Right atrium auricular region (tissue), 2 donors: ENCODE measurements around the gene FGFRL1. TPM values are rescaled to one million over a fixed set of nuclear protein-coding genes. Genes with fewer than 3 reads are reported as not detected.
"Not testable (repeated sequence)": the region's sequence is repeated elsewhere in the genome, so short reads cannot be mapped to it uniquely, and the experiment has no call there.

Experiments
- DNase-seq: peaks from one replicate; pipeline ENCODE4 v3.0.0-alpha.2; 2019; ENCODE audit warnings: low spot score
- H3K27ac ChIP-seq, 2 donors: fragments of 200-600 bp; sonication (generic); 1 replicate in 1 of 2; 2 replicates in 1 of 2; pipeline ENCODE4 v1.5.1; 2016 to 2019
- H3K27me3 ChIP-seq, 2 donors: fragments of 200-600 bp; sonication (generic); one replicate each; pipeline versions ENCODE4 v1.5.1 to v1.6.0; 2017 to 2019
- H3K36me3 ChIP-seq: fragments of 200-600 bp; sonication (generic); one replicate; pipeline ENCODE4 v1.5.1; 2016
- H3K4me1 ChIP-seq, 2 donors: fragments of 200-600 bp; sonication (generic); one replicate each; pipeline versions ENCODE4 v1.5.1 to v1.6.0; 2017 to 2019
- H3K4me3 ChIP-seq, 2 donors: fragments of 200-600 bp; sonication (generic); 1 replicate in 1 of 2; 2 replicates in 1 of 2; pipeline ENCODE4 v1.5.1; 2017 to 2019; ENCODE audit warnings: mild to moderate bottlenecking in 1 of 2, moderate library complexity in 1 of 2
- H3K9me3 ChIP-seq, 2 donors: fragments of 200-600 bp; sonication (generic); one replicate each; pipeline ENCODE4 v1.5.1; 2019
- CTCF ChIP-seq, 2 donors: fragments of 200-600 bp; sonication (generic); IDR thresholded peaks; one replicate each; pipeline ENCODE4 v1.5.1; 2019; ENCODE audit warnings: antibody characterized with exemption in 2 of 2
- total RNA-seq, 2 donors: library from RNA; depleted of rRNA; stranded (reverse); fragments of >200 nt; gene quantifications; one replicate each; pipeline ENCODE4 v1.1.0, GENCODE V29; 2016

The FGFRL1 gene
- total RNA-seq, 2 donors from 2014 or later, result 30.3 to 47.1 TPM

GRCh38 chr4:996997-997374, 14.4 kb upstream of the FGFRL1 start:
- no peak for TF ChIP-seq CTCF (IDR thresholded peaks at IDR 0.05)
- Histone ChIP-seq H3K9me3 (no peaks in the 10 kb centered on the region), H3K36me3 (no peaks in the 10 kb centered on the region), H3K27ac (no peak overlapping the region), H3K27me3 (peaks cover 4 to 20% of the 10 kb centered on the region in 2 donors), H3K4me1 (peaks cover 0 to 20% of the 10 kb centered on the region in 2 donors), H3K4me3 (peak overlapping the region in 1 of 2 donors; percentile 48)
- no peak for DNase-seq

- DNase-seq, result no peak
Measured at GRCh38 chr4:997375-998071, 13.9 kb upstream of the FGFRL1 start.

GRCh38 chr4:998096-998691, 13.2 kb upstream of the FGFRL1 start:
- peaks cover 6 to 32% of the 10 kb centered on the region in 2 donors for H3K27me3 ChIP-seq
- H3K27ac ChIP-seq, result no peak overlapping the region
- no peaks in the 10 kb centered on the region for H3K36me3 ChIP-seq
- no peaks in the 10 kb centered on the region for H3K9me3 ChIP-seq
- DNase-seq, result no peak
- H3K4me1 ChIP-seq, result peaks cover 0 to 32% of the 10 kb centered on the region in 2 donors
- no peak for TF ChIP-seq CTCF (IDR thresholded peaks at IDR 0.05)
- H3K4me3 ChIP-seq, result no peak overlapping the region

More at GRCh38 chr4:997375-998071, 13.9 kb upstream of the FGFRL1 start:
- Histone ChIP-seq H3K36me3 (no peaks in the 10 kb centered on the region), H3K27ac (no peak overlapping the region), H3K27me3 (peaks cover 6 to 25% of the 10 kb centered on the region in 2 donors), H3K4me3 (peak overlapping the region; percentile 5 to 48), H3K4me1 (peaks cover 0 to 26% of the 10 kb centered on the region in 2 donors), H3K9me3 (no peaks in the 10 kb centered on the region)
- no peak for TF ChIP-seq CTCF (IDR thresholded peaks at IDR 0.05)

GRCh38 chr4:999240-999863, 12.1 kb upstream of the FGFRL1 start:
- H3K27ac ChIP-seq, H3K4me3 ChIP-seq, H3K36me3 ChIP-seq, DNase-seq, H3K9me3 ChIP-seq: not testable (repeated sequence)
- Histone ChIP-seq H3K4me1 (peaks cover 0 to 36% of the 10 kb centered on the region in 2 donors), H3K27me3 (peaks cover 12 to 37% of the 10 kb centered on the region in 2 donors)

GRCh38 chr4:999882-1000425, 11.5 kb upstream of the FGFRL1 start:
- Histone ChIP-seq H3K27ac (no peak overlapping the region), H3K9me3 (no peaks in the 10 kb centered on the region), H3K4me3 (no peak overlapping the region), H3K27me3 (peaks cover 12 to 37% of the 10 kb centered on the region in 2 donors), H3K4me1 (peaks cover 0 to 36% of the 10 kb centered on the region in 2 donors), H3K36me3 (no peaks in the 10 kb centered on the region)
- no peak for DNase-seq
- TF ChIP-seq CTCF (IDR thresholded peaks at IDR 0.05), result no peak

- H3K4me3 ChIP-seq, result no peak overlapping the region
- no peaks in the 10 kb centered on the region for H3K9me3 ChIP-seq
- no peak for TF ChIP-seq CTCF (IDR thresholded peaks at IDR 0.05)
- no peak for DNase-seq
- peaks cover 12 to 37% of the 10 kb centered on the region in 2 donors for H3K27me3 ChIP-seq
- peaks cover 0 to 36% of the 10 kb centered on the region in 2 donors for H3K4me1 ChIP-seq
- no peaks in the 10 kb centered on the region for H3K36me3 ChIP-seq
- H3K27ac ChIP-seq, result no peak overlapping the region
Measured at GRCh38 chr4:1000686-1001260, 10.7 kb upstream of the FGFRL1 start.
